Ovary (tissue), 9 donors: ENCODE results near the gene DHRS9. TPM values are rescaled to one million over a fixed set of nuclear protein-coding genes. Genes with fewer than 3 reads are reported as not detected.
"Not testable (repeated sequence)": the region's sequence is repeated elsewhere in the genome, so short reads cannot be mapped to it uniquely, and the experiment has no call there.

ENCODE experiments used
- DNase-seq, 5 donors: peaks; one replicate each; pipeline ENCODE4 v3.0.0-alpha.2; 2019 to 2020
- H3K27ac ChIP-seq, 2 donors: fragments of 200-600 bp; one replicate each; pipeline versions ENCODE4 v1.5.1 to v1.8.0; 2019 to 2022
- H3K27me3 ChIP-seq: fragments of 200-600 bp; one replicate; pipeline ENCODE4 v1.8.0; 2022
- H3K36me3 ChIP-seq: fragments of 200-600 bp; sonication (generic); one replicate; pipeline ENCODE4 v1.5.1; 2019
- H3K4me1 ChIP-seq: one replicate; pipeline ENCODE4 v1.8.1; 2013; ENCODE audit warnings: mild to moderate bottlenecking, moderate library complexity; ENCODE audit not compliant: insufficient read depth
- H3K4me3 ChIP-seq: fragments of 200-600 bp; sonication (generic); one replicate; pipeline ENCODE4 v1.5.1; 2017
- H3K9me3 ChIP-seq, 2 donors: fragments of 200-600 bp in 1 of 2; sonication (generic) in 1 of 2; one replicate each; pipeline versions ENCODE4 v1.5.1 to v1.8.1; 2013 to 2019; ENCODE audit warnings: mild to moderate bottlenecking in 1 of 2, moderate library complexity in 1 of 2
- EP300 ChIP-seq: sonication (generic); formaldehyde crosslinking; IDR thresholded peaks from one replicate; pipeline ENCODE4 v1.6.1; 2017; ENCODE audit warnings: antibody characterized with exemption
- POLR2A ChIP-seq: fragments of 450-650 bp; IDR thresholded peaks from one replicate; pipeline ENCODE4 v1.6.1; 2017; ENCODE audit warnings: antibody characterized with exemption, mild to moderate bottlenecking, moderate library complexity
- WGBS, 3 donors: extraction: QIAGEN DNeasy Blood & Tissue Kit in 1 of 3; methylation state at CpG; one replicate each; pipeline versions ENCODE4 v1.1.5 to v1.1.7; 2013 to 2017; 5-methylcytosine and 5-hydroxymethylcytosine counted together
- intact Hi-C, 4 donors: fragments of 100-400 bp; cut with DNase I; formaldehyde crosslinking; loops; one replicate each; pipeline versions ENCODE4 v1.11.0 to v1.15.1; 2022 to 2023
- polyA plus RNA-seq, 2 donors: library from polyadenylated mRNA; stranded (reverse); fragments of 200-250 nt in 1 of 2; fragments of 350-450 nt in 1 of 2; fragmentation: Illumina TruSeq in 1 of 2; extraction: RNeasy Lipid Tissue Mini Kit (QIAGEN cat#74804) in 1 of 2; gene quantifications; one replicate each; pipeline ENCODE4 v1.2.3, GENCODE V29; 2013 to 2014
- total RNA-seq, 7 donors: library from RNA; depleted of rRNA in 2 of 7; stranded (reverse); fragments of >200 nt in 2 of 7; fragmentation: NEBNext Ultra II Directional in 3 of 7; extraction: Animal tissue kit (Norgen Biotek cat#: 25700) in 3 of 7; gene quantifications; one replicate each; pipeline versions ENCODE4 v1.1.0 to v1.2.4, GENCODE V29; 2016 to 2023
- TF ChIP-seq, protein P1 (sequence below), 3 donors: fragments of 450-650 bp in 2 of 3; fragments of 200-600 bp in 1 of 3; IDR thresholded peaks; one replicate each; pipeline versions ENCODE4 v1.5.1 to v1.8.0; 2016 to 2022; ENCODE audit warnings: antibody characterized with exemption in 3 of 3, mild to moderate bottlenecking in 1 of 3
- donor health status: DM: no; HTN: no; CAD: no; lungs with moderate emphysema.
- donor health status: DM: no; HTN: no; CAD: no.
- donor health status: Bipolar disorder and iron deficiency.
- donor health status: DM: yes; HTN: yes; CAD: no.
- donor health status: DM: no; HTN: no; CAD: no.
- donor health status: DM: yes; HTN: yes; CAD: no.

Gene DHRS9
- total and polyA plus RNA-seq, 9 donors: 0.23 to 19.5 (median 0.37) TPM; not detected in 1

DNA sequence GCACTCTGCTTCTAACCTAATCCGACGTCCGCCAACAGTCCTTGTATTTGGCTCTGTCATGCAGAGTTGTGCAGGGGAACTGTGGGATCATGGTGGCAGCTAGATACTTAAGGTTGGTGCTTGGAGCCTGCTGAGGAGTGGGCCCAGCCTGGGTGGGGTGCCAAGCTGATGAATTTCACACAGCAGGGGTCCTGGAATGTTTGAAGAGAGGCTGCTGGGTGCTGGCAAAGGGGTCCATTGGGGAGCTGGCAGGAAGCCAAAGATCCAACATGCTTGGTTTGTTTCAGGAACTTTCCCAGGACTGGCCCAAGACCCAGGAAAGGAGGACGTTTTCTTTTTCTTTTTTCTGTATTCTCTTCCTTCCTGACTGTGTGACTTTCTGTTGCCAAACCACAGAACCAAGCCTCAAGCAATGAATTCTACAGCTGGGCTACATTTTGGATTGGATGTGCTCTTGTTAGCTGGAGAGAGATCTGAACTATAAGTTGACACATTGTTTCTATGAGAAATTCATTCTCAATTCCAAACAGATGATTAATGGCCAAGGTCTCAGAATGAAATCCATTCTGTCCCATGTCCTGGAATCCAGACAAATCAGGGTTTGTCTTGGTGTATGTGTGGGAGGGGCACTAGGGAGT lies 49.9 kb downstream of the DHRS9 start:
- H3K27ac ChIP-seq: no peak overlapping the region
- no peaks in the 10 kb centered on the region for H3K36me3 ChIP-seq
- intact Hi-C loops: no loop called here
- no peaks in the 10 kb centered on the region for H3K4me1 ChIP-seq
- no peak overlapping the region for H3K4me3 ChIP-seq
- TF ChIP-seq EP300: no peak
- TF ChIP-seq, protein P1, sequence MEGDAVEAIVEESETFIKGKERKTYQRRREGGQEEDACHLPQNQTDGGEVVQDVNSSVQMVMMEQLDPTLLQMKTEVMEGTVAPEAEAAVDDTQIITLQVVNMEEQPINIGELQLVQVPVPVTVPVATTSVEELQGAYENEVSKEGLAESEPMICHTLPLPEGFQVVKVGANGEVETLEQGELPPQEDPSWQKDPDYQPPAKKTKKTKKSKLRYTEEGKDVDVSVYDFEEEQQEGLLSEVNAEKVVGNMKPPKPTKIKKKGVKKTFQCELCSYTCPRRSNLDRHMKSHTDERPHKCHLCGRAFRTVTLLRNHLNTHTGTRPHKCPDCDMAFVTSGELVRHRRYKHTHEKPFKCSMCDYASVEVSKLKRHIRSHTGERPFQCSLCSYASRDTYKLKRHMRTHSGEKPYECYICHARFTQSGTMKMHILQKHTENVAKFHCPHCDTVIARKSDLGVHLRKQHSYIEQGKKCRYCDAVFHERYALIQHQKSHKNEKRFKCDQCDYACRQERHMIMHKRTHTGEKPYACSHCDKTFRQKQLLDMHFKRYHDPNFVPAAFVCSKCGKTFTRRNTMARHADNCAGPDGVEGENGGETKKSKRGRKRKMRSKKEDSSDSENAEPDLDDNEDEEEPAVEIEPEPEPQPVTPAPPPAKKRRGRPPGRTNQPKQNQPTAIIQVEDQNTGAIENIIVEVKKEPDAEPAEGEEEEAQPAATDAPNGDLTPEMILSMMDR (IDR thresholded peaks at IDR 0.05): no peak
- no peak for TF ChIP-seq POLR2A
- no peaks in the 10 kb centered on the region for H3K27me3 ChIP-seq
- no peaks in the 10 kb centered on the region for H3K9me3 ChIP-seq
- WGBS, 3 donors: 62 to 67% (median 65%) methylated on average over 4 of the region's 4 CpGs
- no peak for DNase-seq

DNA sequence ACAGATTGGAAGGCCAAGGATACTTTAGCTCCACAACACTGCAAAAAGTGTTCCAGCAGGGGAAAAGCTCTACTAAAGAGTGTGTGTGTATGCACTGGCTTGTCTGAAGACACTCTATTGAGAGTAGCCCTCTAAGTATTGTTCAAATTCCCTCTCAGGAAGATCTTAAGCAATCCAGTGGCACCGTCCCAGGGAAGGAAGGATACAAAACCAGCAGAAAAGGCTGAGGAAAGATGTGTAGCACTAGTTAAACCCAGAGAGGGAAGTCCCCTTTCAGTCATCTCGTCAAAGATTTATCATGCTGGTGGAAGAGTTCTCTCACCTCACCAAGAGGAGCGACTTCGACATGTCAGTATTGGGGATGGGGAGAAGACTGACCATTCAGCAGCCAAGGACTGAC lies 50.5 kb downstream of the DHRS9 start:
- Histone ChIP-seq H3K27me3 (no peaks in the 10 kb centered on the region), H3K36me3 (no peaks in the 10 kb centered on the region), H3K4me1 (no peaks in the 10 kb centered on the region), H3K4me3 (no peak overlapping the region), H3K27ac (no peak overlapping the region), H3K9me3 (no peaks in the 10 kb centered on the region)
- intact Hi-C loops: no loop called here
- 85 to 91% (median 89%) methylated on average over 4 of the region's 4 CpGs for WGBS, 3 donors
- TF ChIP-seq, protein P1 (IDR thresholded peaks at IDR 0.05): no peak
- no peak for TF ChIP-seq EP300
- no peak for TF ChIP-seq POLR2A
- DNase-seq: no peak

- intact Hi-C loops: no loop called here
- no peaks in the 10 kb centered on the region for H3K4me1 ChIP-seq
- H3K9me3 ChIP-seq: no peaks in the 10 kb centered on the region
- no peak overlapping the region for H3K27ac ChIP-seq
- H3K36me3 ChIP-seq: no peaks in the 10 kb centered on the region
- TF ChIP-seq POLR2A: no peak
- TF ChIP-seq, protein P1 (IDR thresholded peaks at IDR 0.05): no peak
- no peak for TF ChIP-seq EP300
- 93 to 95% (median 94%) methylated on average over 5 of the region's 5 CpGs for WGBS, 3 donors
- no peaks in the 10 kb centered on the region for H3K27me3 ChIP-seq
- H3K4me3 ChIP-seq: no peak overlapping the region
- DNase-seq: no peak
Measured at GRCh38 chr2:169129703-169130243, 60.4 kb downstream of the DHRS9 start.

GRCh38 chr2:169131587-169132512 lies 62.5 kb downstream of the DHRS9 start:
- H3K4me1 ChIP-seq: no peaks in the 10 kb centered on the region
- DNase-seq: no peak
- intact Hi-C loops: no loop called here
- no peaks in the 10 kb centered on the region for H3K36me3 ChIP-seq
- H3K4me3 ChIP-seq: no peak overlapping the region
- no peaks in the 10 kb centered on the region for H3K27me3 ChIP-seq
- 30 to 32% (median 31%) methylated on average over 9 of the region's 9 CpGs for WGBS, 3 donors
- H3K27ac ChIP-seq: no peak overlapping the region
- TF ChIP-seq, protein P1 (IDR thresholded peaks at IDR 0.05): peak; percentile 14 to 60 (median 48)
- TF ChIP-seq EP300: no peak
- no peaks in the 10 kb centered on the region for H3K9me3 ChIP-seq

DNA sequence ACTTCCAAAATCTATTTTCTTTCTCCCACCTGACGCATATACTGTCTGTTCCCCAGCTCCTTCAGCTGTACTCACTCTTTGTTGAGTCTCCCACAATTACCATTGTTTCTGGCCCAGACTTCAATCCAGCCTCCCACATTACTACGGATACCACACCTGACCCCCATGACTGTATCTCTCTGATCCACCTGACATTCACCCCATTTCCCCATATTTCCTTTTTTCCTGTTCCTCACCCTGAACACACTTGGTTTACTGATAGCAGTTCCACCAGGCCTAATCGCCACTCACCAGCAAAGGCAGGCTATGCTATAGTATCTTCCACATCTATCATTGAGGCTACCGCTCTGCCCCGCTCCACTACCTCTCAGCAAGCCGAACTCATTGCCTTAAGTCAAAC lies 64.9 kb downstream of the DHRS9 start:
- H3K4me3 ChIP-seq, intact Hi-C loops, H3K27me3 ChIP-seq, H3K4me1 ChIP-seq, H3K9me3 ChIP-seq, H3K36me3 ChIP-seq, DNase-seq, H3K27ac ChIP-seq: not testable (repeated sequence)
- WGBS, 3 donors: 79 to 93% (median 88%) methylated on average over 6 of the region's 6 CpGs

DNA sequence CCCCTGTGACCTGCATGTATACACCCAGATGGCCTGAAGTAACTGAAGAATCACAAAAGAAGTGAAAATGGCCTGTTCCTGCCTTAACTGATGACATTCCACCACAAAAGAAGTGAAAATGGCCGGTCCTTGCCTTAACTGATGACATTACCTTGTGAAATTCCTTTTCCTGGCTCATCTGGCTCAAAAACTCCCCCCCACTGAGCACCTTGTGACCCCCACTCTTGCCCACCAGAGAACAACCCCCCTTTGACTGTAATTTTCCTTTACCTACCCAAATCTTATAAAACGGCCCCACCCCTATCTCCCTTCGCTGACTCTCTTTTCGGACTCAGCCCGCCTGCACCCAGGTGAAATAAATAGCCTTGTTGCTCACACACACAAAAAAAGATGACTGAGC lies 67.1 kb downstream of the DHRS9 start:
- 73 to 89% (median 87%) methylated on average over 5 of the region's 5 CpGs for WGBS, 3 donors
- H3K9me3 ChIP-seq, intact Hi-C loops: not testable (repeated sequence)

More for the DNA sequence above, 67.1 kb downstream of the DHRS9 start:
- H3K4me3 ChIP-seq, H3K4me1 ChIP-seq, H3K27me3 ChIP-seq, H3K27ac ChIP-seq, H3K36me3 ChIP-seq, DNase-seq: not testable (repeated sequence)
